Neural crest cell (in vitro differentiated cells): Measurements from ENCODE around the gene C2CD2. TPM values are rescaled to one million over a fixed set of nuclear protein-coding genes. Genes with fewer than 3 reads are reported as not detected.

Experiments used
- DNase-seq: peaks from one replicate; pipeline ENCODE4 v3.0.0; 2021; ENCODE audit warnings: low read depth, mixed read lengths, low spot score
- H3K27ac Mint-ChIP-seq: one replicate; pipeline ENCODE4 v1.8.0; 2021; ENCODE audit warnings: mild to moderate bottlenecking, mixed read lengths; ENCODE audit not compliant: unreplicated experiment
- H3K27me3 Mint-ChIP-seq: 2 replicates; pipeline ENCODE4 v1.8.0; 2021; ENCODE audit warnings: low read depth, mild to moderate bottlenecking, mixed read lengths
- H3K36me3 Mint-ChIP-seq: 2 replicates; pipeline ENCODE4 v1.8.0; 2021; ENCODE audit warnings: low read depth, mild to moderate bottlenecking, mixed read lengths
- H3K4me1 Mint-ChIP-seq: 2 replicates; pipeline ENCODE4 v1.8.0; 2021; ENCODE audit warnings: mixed read lengths
- H3K4me3 Mint-ChIP-seq: one replicate; pipeline ENCODE4 v1.8.0; 2021; ENCODE audit warnings: mild to moderate bottlenecking, mixed read lengths
- H3K9me3 Mint-ChIP-seq: 2 replicates; pipeline ENCODE4 v1.8.0; 2021; ENCODE audit warnings: mixed read lengths
- total RNA-seq: library from RNA; stranded (reverse); gene quantifications from 2 replicates; pipeline ENCODE4 v1.2.1, GENCODE V29; 2021
- TF ChIP-seq, protein P1 (sequence below): fragments of 200-600 bp; sonication (generic); conservative IDR thresholded peaks from 2 replicates; pipeline ENCODE4 v1.5.0; 2021; ENCODE audit warnings: antibody characterized with exemption, mild to moderate bottlenecking

C2CD2 gene
- total RNA-seq, 1 donor from 2014 or later, result 13.0 TPM

DNA sequence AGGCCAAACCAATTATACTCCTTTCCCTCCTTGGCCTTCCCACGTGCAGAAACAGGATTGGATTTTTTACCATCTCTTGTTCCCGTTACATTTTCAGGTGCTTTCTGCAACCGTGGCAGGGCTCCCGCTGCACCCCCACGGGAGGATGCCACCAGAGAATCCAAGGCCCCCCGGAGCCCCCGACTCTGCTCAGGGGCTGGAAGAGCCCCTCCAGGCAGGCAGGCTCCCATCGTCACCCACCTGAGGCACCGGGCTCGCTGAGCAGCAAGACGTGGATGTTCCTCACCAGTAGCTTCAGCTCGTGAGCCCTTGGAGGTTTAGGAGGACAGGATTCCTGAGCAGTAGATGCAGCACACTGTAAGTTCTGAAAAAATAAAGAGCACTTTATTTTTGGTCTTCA is 39.5 kb downstream of the C2CD2 start:
- H3K9me3 Mint-ChIP-seq, result no peaks in the 10 kb centered on the region
- H3K27ac Mint-ChIP-seq, result no peak overlapping the region
- H3K4me1 Mint-ChIP-seq, result no peaks in the 10 kb centered on the region
- H3K27me3 Mint-ChIP-seq, result no peaks in the 10 kb centered on the region
- DNase-seq, result no peak
- TF ChIP-seq, protein P1, sequence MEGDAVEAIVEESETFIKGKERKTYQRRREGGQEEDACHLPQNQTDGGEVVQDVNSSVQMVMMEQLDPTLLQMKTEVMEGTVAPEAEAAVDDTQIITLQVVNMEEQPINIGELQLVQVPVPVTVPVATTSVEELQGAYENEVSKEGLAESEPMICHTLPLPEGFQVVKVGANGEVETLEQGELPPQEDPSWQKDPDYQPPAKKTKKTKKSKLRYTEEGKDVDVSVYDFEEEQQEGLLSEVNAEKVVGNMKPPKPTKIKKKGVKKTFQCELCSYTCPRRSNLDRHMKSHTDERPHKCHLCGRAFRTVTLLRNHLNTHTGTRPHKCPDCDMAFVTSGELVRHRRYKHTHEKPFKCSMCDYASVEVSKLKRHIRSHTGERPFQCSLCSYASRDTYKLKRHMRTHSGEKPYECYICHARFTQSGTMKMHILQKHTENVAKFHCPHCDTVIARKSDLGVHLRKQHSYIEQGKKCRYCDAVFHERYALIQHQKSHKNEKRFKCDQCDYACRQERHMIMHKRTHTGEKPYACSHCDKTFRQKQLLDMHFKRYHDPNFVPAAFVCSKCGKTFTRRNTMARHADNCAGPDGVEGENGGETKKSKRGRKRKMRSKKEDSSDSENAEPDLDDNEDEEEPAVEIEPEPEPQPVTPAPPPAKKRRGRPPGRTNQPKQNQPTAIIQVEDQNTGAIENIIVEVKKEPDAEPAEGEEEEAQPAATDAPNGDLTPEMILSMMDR, result no peak
- H3K4me3 Mint-ChIP-seq, result no peak overlapping the region
- peaks cover 4% of the 10 kb centered on the region for H3K36me3 Mint-ChIP-seq

DNA sequence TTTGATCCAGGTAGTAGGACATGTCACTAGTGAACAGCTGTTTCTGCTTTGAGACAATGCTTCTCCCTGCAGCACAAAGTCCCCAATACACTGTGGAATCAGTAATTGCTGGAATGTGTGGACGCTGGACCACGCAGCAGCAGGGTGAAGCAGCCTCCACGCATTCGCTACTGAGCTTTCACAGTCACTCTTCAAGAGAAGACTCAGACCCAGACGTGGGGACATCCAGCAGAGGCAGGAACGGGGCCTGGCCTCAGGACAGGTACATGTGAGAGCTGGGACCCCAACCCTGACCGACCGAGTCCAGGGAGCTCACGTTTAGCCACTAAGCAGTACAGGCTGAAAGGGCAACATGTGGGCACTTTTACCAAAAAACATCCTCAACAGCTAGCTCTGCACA is 40.6 kb downstream of the C2CD2 start:
- H3K27me3 Mint-ChIP-seq, result no peaks in the 10 kb centered on the region

DNA sequence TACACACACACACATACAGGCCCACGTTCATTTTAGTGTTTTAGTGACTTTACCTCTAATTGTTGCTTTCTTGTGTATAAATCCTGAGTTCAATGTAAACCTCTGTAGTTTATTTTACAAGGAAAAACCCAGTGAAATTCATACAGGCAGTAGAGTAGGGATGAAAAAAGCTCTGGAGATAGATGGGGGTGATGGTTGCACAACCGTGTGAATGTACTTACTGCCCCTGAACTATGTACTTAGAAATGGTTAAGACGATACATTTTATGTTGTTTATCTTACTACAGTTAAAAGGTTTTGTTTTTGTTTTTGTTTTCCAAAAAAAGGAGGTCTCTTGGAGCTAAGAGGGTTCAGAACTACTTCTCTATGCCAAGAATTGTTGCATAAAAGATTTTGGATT is 45.0 kb downstream of the C2CD2 start:
- Mint-ChIP-seq H3K9me3 (no peaks in the 10 kb centered on the region), H3K4me3 (no peak overlapping the region), H3K27me3 (no peaks in the 10 kb centered on the region), H3K36me3 (no peaks in the 10 kb centered on the region), H3K4me1 (no peaks in the 10 kb centered on the region), H3K27ac (no peak overlapping the region)
- DNase-seq, result no peak
- TF ChIP-seq, protein P1, result no peak

More for the DNA sequence above, 40.6 kb downstream of the C2CD2 start:
- H3K4me1 Mint-ChIP-seq, result no peaks in the 10 kb centered on the region
- no peak for DNase-seq
- H3K36me3 Mint-ChIP-seq, result peaks cover 4% of the 10 kb centered on the region
- H3K27ac Mint-ChIP-seq, result peak overlapping the region; percentile 27
- TF ChIP-seq, protein P1, result no peak
- no peak overlapping the region for H3K4me3 Mint-ChIP-seq
- no peaks in the 10 kb centered on the region for H3K9me3 Mint-ChIP-seq

DNA sequence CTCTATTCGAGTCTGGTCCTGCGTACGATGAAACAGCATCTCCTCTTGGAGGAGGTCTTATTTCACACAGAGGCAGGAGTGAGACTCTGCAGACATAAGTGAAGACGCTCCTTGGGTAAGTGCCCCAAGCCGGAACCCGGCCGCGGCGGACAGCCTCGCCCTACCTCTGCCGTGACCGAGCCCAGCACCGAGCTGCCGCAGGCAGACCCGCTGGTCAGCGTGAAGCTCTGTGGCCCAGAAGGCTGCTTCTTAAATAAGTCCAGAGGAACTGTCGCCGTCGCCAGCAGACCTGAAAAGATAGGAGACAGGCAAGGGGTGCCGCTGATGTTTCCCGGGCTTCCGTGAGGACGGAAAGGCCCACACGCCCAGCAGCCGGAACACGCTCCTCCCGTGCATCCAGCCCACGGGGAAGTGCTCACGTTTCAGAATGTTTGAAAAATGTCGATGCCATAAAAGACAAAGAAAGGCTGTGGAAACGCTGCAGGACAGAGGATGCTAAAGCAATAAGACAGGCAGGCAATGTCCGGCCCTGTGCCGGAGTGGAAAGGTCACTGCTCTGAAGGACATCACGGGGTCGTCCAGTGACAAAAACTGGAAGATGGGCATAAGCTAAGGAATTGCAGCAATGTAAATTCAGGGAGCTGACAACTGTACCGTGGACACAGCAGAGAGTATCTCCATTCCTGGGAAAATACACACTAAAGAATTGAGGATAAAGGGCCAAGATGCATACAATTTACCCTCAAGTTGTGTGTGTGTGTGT is 46.1 kb downstream of the C2CD2 start:
- Mint-ChIP-seq H3K9me3 (no peaks in the 10 kb centered on the region), H3K27ac (no peak overlapping the region), H3K27me3 (no peaks in the 10 kb centered on the region), H3K4me1 (no peaks in the 10 kb centered on the region), H3K4me3 (no peak overlapping the region), H3K36me3 (no peaks in the 10 kb centered on the region)
- no peak for DNase-seq
- TF ChIP-seq, protein P1, result no peak

DNA sequence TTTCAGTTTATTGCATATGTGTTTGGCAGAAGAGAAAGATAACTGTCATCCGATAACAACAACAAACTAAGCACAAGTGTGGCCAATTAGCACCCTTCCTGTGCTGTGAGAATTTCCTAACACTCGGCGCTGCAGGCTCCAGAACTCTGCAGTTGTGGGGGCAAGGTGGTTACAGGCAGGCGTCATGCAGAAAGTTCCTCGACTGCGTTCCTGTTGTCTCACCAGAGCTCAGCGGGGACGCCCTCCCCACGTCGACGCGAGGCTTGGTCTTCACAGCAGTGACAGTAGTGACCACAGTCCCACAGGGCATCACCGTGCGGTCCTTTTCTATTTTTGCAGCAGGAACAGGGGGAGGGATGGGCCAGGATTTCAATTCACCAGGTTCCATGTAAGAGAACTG is 47.0 kb downstream of the C2CD2 start:
- H3K27ac Mint-ChIP-seq, result no peak overlapping the region

More for the DNA sequence above, 47.0 kb downstream of the C2CD2 start:
- no peak for DNase-seq
- Mint-ChIP-seq H3K4me3 (no peak overlapping the region), H3K4me1 (no peaks in the 10 kb centered on the region), H3K27me3 (no peaks in the 10 kb centered on the region), H3K36me3 (no peaks in the 10 kb centered on the region), H3K9me3 (no peaks in the 10 kb centered on the region)
- TF ChIP-seq, protein P1, result no peak
